Measurements from ENCODE around the gene TRIP12. TPM values are rescaled to one million over a fixed set of nuclear protein-coding genes. Genes with fewer than 3 reads are reported as not detected.

TRIP12 gene
- total and polyA plus RNA-seq, 2 of the 8 experiments (the other 6 are each of a cell fraction or from before 2014, with no cell fraction given) = 23.1 to 174 TPM

DNA sequence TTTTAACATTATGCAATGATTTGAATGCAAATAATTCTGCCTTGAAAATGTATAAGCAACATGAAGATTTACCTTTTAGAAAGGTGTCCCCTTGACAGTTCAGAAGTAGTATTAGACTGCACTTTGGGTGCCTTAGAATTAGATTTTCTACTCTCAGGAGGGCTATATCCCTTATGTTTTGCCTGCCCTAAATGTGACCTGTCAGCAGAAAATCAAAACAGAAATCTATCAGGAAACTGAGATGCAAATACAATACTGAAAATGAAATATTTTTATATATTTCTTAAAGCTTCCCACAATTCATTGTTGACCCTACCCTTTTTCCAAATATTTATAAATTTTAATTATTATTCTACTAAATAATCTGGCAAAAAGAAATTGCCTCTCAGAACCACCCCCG is 61.5 kb downstream of the TRIP12 start (continued):
- TF ChIP-seq, protein P1, sequence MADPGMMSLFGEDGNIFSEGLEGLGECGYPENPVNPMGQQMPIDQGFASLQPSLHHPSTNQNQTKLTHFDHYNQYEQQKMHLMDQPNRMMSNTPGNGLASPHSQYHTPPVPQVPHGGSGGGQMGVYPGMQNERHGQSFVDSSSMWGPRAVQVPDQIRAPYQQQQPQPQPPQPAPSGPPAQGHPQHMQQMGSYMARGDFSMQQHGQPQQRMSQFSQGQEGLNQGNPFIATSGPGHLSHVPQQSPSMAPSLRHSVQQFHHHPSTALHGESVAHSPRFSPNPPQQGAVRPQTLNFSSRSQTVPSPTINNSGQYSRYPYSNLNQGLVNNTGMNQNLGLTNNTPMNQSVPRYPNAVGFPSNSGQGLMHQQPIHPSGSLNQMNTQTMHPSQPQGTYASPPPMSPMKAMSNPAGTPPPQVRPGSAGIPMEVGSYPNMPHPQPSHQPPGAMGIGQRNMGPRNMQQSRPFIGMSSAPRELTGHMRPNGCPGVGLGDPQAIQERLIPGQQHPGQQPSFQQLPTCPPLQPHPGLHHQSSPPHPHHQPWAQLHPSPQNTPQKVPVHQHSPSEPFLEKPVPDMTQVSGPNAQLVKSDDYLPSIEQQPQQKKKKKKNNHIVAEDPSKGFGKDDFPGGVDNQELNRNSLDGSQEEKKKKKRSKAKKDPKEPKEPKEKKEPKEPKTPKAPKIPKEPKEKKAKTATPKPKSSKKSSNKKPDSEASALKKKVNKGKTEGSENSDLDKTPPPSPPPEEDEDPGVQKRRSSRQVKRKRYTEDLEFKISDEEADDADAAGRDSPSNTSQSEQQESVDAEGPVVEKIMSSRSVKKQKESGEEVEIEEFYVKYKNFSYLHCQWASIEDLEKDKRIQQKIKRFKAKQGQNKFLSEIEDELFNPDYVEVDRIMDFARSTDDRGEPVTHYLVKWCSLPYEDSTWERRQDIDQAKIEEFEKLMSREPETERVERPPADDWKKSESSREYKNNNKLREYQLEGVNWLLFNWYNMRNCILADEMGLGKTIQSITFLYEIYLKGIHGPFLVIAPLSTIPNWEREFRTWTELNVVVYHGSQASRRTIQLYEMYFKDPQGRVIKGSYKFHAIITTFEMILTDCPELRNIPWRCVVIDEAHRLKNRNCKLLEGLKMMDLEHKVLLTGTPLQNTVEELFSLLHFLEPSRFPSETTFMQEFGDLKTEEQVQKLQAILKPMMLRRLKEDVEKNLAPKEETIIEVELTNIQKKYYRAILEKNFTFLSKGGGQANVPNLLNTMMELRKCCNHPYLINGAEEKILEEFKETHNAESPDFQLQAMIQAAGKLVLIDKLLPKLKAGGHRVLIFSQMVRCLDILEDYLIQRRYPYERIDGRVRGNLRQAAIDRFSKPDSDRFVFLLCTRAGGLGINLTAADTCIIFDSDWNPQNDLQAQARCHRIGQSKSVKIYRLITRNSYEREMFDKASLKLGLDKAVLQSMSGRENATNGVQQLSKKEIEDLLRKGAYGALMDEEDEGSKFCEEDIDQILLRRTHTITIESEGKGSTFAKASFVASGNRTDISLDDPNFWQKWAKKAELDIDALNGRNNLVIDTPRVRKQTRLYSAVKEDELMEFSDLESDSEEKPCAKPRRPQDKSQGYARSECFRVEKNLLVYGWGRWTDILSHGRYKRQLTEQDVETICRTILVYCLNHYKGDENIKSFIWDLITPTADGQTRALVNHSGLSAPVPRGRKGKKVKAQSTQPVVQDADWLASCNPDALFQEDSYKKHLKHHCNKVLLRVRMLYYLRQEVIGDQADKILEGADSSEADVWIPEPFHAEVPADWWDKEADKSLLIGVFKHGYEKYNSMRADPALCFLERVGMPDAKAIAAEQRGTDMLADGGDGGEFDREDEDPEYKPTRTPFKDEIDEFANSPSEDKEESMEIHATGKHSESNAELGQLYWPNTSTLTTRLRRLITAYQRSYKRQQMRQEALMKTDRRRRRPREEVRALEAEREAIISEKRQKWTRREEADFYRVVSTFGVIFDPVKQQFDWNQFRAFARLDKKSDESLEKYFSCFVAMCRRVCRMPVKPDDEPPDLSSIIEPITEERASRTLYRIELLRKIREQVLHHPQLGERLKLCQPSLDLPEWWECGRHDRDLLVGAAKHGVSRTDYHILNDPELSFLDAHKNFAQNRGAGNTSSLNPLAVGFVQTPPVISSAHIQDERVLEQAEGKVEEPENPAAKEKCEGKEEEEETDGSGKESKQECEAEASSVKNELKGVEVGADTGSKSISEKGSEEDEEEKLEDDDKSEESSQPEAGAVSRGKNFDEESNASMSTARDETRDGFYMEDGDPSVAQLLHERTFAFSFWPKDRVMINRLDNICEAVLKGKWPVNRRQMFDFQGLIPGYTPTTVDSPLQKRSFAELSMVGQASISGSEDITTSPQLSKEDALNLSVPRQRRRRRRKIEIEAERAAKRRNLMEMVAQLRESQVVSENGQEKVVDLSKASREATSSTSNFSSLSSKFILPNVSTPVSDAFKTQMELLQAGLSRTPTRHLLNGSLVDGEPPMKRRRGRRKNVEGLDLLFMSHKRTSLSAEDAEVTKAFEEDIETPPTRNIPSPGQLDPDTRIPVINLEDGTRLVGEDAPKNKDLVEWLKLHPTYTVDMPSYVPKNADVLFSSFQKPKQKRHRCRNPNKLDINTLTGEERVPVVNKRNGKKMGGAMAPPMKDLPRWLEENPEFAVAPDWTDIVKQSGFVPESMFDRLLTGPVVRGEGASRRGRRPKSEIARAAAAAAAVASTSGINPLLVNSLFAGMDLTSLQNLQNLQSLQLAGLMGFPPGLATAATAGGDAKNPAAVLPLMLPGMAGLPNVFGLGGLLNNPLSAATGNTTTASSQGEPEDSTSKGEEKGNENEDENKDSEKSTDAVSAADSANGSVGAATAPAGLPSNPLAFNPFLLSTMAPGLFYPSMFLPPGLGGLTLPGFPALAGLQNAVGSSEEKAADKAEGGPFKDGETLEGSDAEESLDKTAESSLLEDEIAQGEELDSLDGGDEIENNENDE (IDR thresholded peaks at IDR 0.05; ENCODE audit: insufficient replicate concordance, low read length) = no peak
